HG03159 (cell line): ENCODE results near the gene GALNT2.

ENCODE experiments used
- ATAC-seq: cut with Tn5 transposase; IDR thresholded peaks from one replicate; pipeline ENCODE4 v1.9.1; 2021; ENCODE audit warnings: mild to moderate bottlenecking, moderate library complexity; ENCODE audit not compliant: unreplicated experiment

GALNT2 gene

DNA sequence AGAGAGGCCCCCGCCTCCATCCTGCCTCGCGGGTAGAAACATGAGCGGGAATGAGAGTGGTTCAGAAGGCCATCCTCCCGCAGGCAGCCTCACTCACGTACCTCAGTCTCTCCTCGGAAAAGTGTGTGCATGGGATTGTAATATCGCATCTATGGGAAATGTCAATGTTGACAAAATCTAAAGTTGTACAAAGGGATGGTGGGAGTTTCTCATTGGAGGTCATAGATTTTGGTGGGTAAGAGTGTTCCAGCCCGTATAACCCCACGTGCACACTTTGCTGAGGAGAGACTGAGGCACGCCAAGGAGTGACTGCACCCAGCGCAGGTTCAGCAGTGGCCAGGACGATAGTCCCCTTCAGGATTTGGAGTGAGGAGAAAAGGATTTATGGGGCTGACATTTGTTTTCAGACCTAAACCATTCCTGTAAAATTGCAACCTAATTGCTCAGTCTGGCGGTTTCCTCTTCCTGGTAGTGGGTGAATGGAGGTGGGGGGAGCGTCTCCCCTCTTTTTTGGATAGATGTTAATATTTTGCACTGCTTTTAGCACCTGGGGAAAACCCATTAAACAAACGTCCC is 59.6 kb downstream of the GALNT2 start:
- ATAC-seq: no peak

GRCh38 chr1:230127105-230128054 is 60.3 kb downstream of the GALNT2 start:
- ATAC-seq: no peak

DNA sequence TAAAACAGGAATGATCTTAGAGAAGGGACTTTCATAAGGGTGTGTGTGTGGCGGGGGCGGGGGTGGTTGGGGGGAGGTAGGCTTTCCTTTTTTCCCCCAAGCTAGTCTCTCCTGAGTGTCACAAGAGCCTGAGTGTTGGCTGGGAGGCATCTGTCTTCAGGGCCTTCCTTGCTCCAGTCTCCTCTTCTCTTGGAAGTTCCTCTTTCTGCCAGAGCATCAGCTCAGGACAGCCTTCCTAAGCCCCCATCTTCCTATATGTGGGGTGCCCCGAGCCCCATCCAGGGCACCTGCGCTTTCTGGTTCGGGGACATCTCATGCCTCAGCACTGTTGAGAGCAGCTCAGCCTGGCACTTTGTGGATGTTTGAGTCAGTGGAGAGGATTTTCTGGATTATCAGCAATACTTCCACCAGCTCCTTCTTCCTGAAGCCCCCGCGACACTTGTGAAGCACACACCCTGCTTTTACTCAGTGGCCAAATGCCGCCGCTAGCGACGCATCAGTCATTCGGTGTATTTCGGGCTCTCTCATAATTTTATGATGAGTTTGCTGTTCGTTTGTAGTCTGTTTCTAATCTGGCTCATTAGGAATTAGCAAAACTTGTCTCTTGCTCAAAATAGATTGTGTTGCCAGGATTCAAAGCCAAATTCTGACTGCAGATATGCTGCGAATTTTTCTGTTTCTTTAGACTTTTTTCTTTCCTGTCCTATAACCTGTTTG is 61.7 kb downstream of the GALNT2 start:
- no peak for ATAC-seq

DNA sequence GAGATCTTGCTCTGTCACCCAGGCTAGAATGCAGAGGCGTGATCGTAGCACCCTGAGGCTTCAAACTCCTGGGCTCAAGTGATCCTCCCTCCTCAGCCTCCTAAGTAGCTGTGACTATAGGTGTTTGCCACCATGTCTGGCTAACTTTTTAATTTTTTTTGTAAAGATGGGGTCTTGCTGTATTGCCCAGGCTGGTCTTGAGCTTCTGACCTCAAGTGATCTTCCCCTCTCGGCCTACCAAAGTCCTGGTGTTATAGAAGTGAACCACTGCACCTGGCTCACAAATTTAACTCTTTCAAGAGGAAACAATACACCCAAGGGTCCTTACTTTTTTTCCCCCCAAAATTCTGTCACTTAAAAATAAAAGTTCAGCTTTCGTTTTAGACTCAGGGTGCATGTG is 62.3 kb downstream of the GALNT2 start:
- ATAC-seq: no peak

DNA sequence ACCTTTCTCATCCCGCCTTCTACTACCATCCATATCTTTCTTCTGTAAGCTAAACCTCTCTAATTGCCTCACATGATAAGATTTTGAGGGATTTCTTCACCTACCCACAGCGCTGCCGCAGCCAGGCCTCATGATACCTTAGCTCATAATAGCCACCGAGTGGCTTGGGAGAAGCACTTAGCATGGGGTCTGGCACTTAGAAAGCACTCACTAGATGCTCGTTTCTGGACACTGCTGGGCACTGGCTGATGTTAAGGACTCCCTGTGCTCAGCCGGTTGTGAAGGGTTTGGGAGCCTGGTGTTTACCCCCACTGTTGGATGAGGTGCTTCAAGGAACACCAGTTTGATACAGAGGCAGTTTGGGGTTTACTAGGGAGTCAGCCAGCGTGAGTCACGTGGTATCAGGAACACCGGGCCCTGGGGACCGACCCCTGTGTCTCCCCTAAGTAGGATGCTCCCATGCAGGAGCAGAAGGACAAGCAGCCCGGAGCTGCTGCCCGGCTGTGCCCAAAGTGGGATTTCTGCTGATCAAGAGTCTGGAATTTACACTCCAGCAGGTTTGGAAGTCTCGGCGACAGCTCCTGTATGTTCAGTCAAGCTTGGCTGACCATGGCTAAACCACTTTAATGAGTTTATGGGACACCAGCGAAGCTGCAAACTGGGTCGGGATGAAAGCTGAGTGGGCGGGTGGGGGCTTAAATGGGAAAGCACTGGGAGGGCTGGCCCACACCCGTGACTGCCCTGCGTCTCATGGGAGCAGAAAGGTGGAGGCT is 63.3 kb downstream of the GALNT2 start:
- ATAC-seq: no peak

DNA sequence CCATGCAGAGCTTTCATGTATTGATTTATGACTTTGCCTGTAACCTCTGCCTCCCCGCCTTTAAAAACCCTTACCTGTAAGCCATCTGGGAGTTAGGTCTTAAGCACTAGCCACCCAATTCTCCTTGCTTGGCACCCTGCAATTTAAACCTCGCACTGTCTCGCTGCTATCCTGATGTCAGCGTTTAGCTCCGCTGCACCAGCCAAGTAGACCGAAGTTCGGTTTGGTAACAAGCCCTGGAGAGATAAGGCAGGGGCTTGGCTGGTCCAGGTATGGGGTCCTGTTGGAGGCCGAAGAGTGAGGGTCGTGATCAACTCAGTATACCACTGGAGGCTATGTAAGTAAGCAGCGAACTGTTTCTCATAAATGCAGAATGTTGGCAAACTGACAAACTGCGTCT is 64.4 kb downstream of the GALNT2 start:
- no peak for ATAC-seq

DNA sequence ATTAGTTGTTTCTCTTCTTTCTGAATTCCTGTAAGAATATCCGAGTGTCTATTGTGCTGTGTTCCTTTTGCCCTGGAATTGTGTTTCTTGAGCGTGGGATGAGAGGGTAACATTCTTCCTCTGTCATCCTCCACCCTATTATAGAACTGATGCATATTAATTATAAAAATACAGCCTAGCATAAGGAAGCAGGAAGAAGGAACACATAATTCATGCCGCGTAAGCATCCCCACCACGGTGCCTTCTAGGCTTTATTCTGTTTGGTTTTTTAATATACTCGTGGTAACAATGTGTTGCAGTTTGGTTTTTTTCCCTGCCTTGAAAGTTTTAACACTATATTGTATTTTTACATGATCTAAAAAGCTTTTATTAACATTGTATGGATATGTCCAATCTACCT is 65.7 kb downstream of the GALNT2 start:
- ATAC-seq: no peak

DNA sequence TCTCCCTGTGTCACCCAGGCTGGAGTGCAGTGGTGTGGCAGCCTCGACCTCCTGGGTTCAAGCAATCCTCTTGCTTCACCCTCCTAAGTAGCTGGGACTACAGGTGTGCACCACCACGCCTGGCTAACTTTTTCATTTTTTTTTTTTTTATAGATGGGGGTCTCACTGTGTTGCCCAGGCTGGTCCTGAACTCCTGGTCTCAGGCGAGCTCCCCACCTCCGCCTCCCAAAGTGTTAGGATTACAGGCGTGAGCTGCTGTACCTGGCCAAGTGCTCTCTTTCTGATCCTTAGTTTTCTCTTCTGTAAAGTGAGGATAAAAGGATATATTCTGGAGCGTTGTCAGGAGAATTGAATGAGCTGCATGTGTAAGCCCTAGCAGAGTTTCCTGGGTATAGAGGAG is 68.7 kb downstream of the GALNT2 start:
- ATAC-seq: no peak

DNA sequence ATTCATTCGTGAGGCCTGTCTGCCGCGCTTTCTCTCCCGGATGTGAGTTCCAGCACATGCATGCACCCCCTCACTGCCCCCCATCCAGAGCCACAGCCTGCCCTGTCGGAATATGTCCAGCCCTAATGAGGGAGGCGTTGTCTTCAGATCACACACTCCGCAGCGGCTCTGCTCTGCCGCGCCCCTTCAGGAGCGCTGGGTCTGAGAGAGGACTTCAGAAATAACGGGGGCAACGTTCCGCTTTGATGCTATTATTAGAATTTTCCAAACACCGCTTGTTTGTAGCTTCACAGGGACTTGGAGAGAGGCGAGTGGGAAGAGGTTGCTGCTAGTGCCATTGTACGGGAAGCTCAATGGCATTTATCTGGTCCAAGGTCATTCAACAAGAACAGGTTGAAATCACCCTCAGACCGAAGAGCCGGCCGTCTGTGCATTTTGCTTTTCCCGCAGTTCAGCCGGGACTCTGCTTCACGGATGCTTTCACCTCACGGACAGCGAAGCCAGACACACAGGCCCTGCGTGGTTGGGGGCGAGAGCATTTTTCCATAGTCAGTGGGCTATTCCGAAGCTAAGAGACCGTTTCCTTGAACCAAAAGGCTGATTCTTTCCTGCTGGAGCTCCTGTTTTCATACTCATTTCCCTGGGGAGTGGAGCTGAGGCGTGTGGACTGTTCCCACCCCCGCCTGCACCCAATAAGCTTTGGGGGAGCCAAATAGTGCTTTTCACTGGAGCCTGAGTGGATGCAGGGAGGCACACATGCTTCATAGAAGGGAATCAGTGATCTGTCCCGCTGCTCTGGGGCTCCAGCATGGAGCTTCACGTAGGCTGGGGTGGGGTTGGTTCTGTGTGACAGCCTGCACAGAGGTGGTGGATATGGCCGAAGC is 69.7 kb downstream of the GALNT2 start:
- ATAC-seq: no peak

- no peak for ATAC-seq
Measured at GRCh38 chr1:230137337-230137815, 70.3 kb downstream of the GALNT2 start.

- ATAC-seq: no peak
Measured at GRCh38 chr1:230138561-230139239, 71.7 kb downstream of the GALNT2 start.

DNA sequence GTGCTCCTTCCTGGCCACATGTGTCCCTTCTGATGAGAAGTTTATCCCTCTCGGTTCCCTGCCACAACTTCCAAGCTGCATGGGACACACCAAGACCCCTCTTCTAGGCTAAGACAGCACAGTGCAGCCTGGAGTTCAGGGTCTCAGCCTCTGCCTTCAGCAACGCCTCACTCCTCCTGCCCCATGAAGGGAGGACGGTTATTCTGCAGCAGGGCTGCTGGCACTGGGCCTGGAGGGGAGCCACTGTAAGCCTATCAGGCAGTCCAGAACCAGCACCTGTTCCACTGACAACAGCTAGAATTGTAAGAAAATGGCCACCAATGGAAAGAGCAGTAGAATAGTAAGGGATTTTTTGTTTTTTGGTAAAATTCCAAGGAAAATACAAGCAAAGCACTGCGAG is 72.3 kb downstream of the GALNT2 start:
- ATAC-seq: no peak

GRCh38 chr1:230139741-230140140 is 72.7 kb downstream of the GALNT2 start:
- no peak for ATAC-seq

GRCh38 chr1:230140221-230141020 is 73.4 kb downstream of the GALNT2 start:
- no peak for ATAC-seq

DNA sequence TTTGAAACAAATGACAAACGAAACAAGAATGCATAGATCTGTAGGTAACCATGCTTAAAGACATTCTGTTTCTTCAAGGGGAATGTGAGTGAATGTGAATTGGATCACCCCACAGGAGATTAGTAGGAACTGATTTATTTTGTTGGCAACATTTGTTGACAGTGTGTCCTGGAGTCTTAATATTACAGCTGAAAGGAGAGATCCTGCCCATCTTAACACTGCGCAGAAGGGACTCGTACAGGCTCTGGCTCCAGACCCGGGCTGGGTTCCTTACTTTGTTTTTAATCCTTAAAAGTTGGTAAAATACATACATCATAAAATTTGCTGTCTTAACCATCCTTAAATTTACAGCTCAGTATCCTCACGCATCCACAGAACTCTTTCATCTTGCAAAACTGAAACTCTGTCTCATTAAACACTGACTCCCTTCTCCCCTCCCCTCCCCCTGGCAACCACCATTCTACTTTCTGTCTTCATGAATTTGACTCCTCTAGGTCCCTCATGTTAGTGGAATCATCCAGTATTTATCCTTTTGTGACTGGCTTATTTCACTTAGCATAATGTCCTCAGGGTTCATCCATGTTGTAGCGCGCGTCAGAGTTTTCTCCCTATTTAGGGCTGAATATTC is 74.1 kb downstream of the GALNT2 start:
- no peak for ATAC-seq

DNA sequence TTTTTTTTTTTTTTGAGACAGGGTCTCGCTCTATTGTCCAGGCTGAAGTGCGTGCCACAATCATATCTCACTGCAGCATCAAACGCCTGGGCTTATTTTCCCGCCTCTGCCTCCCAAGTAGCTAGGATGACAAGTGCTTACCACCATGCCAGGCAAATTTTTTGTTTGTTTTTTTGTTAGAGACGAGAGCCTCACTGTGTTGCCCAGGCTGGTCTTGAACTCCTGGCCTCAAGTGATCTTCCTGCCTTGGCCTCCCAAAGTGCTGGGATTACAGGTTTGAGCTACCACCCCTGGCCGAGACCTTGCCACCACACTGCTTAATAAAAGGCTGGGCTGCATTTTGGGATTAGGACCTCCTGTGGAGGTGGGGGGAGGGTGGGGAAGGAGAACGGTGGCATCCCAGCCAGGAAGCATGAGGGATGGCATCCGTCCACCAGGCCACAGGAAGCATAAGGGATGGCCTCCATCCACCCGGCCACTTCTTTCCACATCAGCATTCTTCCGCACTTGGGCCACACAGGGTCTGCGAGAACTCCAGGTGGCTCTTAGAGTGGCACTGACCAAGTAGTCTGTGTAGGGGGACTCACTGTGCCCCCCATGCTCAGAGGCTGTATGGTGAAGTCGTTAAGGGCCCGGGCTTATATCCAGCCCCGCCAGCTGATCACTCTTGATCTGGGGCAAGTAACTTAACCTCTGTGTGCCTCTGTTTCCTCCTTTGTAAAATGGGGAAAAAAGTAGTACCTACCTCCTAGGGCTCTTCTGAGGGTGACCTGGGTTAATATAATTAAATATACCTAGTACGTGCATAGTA is 75.0 kb downstream of the GALNT2 start:
- ATAC-seq: no peak

- ATAC-seq: no peak
Measured at GRCh38 chr1:230142608-230143210, 75.7 kb downstream of the GALNT2 start.
